Neutrophil (primary cell): ENCODE results near the gene DOCK4.
"Not testable (repeated sequence)": the region's sequence is repeated elsewhere in the genome, so short reads cannot be mapped to it uniquely, and the experiment has no call there.

Experiments used
- H3K27ac ChIP-seq: fragments of 200-600 bp; sonication (generic); 2 replicates; pipeline ENCODE4 v1.5.1; 2016; ENCODE audit warnings: mild to moderate bottlenecking, moderate library complexity
- H3K27me3 ChIP-seq: fragments of 200-600 bp; sonication (generic); 2 replicates; pipeline ENCODE4 v1.6.0; 2016; ENCODE audit warnings: mild to moderate bottlenecking
- H3K36me3 ChIP-seq: fragments of 200-600 bp; sonication (generic); 2 replicates; pipeline ENCODE4 v1.5.1; 2017
- H3K4me1 ChIP-seq, 2 experiments: fragments of 200-600 bp in 1 of 2; sonication (generic) in 1 of 2; 1 replicate in 1 of 2; 2 replicates in 1 of 2; pipeline versions ENCODE4 v1.5.1 to v1.6.1; 2013 to 2016; ENCODE audit warnings: low read depth in 1 of 2, low read length in 1 of 2, mild to moderate bottlenecking in 1 of 2, moderate library complexity in 1 of 2; ENCODE audit not compliant: control insufficient read depth in 1 of 2, insufficient read depth in 1 of 2
- H3K4me3 ChIP-seq, 2 experiments: fragments of 200-600 bp in 1 of 2; sonication (generic) in 1 of 2; 1 replicate in 1 of 2; 2 replicates in 1 of 2; pipeline ENCODE4 v1.5.1; 2013 to 2016; ENCODE audit warnings: low read depth in 1 of 2, low read length in 1 of 2, mild to moderate bottlenecking in 1 of 2, moderate library complexity in 1 of 2
- H3K9me3 ChIP-seq: fragments of 200-600 bp; sonication (generic); 2 replicates; pipeline ENCODE4 v1.5.1; 2016
- CTCF ChIP-seq: fragments of 200-600 bp; sonication (generic); IDR thresholded peaks from 2 replicates; pipeline ENCODE4 v1.5.1; 2016; ENCODE audit warnings: antibody characterized with exemption

The DOCK4 gene

GRCh38 chr7:112130729-112131410, 75.3 kb downstream of the DOCK4 start:
- no peak for TF ChIP-seq CTCF
- Histone ChIP-seq H3K4me1 (no peaks in the 10 kb centered on the region), H3K9me3 (no peaks in the 10 kb centered on the region), H3K27ac (no peak overlapping the region), H3K27me3 (no peaks in the 10 kb centered on the region), H3K4me3 (no peak overlapping the region), H3K36me3 (no peaks in the 10 kb centered on the region)

- TF ChIP-seq CTCF = no peak
These were observed 76.4 kb downstream of the DOCK4 start for GRCh38 chr7:112129655-112130323.

GRCh38 chr7:112128461-112129425, 77.5 kb downstream of the DOCK4 start:
- H3K4me3 ChIP-seq, H3K4me1 ChIP-seq, H3K9me3 ChIP-seq, H3K27me3 ChIP-seq, H3K27ac ChIP-seq, H3K36me3 ChIP-seq: not testable (repeated sequence)

More at GRCh38 chr7:112129655-112130323, 76.4 kb downstream of the DOCK4 start:
- H3K27me3 ChIP-seq = no peaks in the 10 kb centered on the region
- no peak overlapping the region for H3K4me3 ChIP-seq
- no peaks in the 10 kb centered on the region for H3K4me1 ChIP-seq
- H3K27ac ChIP-seq = no peak overlapping the region
- no peaks in the 10 kb centered on the region for H3K9me3 ChIP-seq
- H3K36me3 ChIP-seq = no peaks in the 10 kb centered on the region

GRCh38 chr7:112128041-112128440, 78.2 kb downstream of the DOCK4 start:
- H3K4me1 ChIP-seq, H3K36me3 ChIP-seq, H3K9me3 ChIP-seq, H3K4me3 ChIP-seq, H3K27ac ChIP-seq, H3K27me3 ChIP-seq: not testable (repeated sequence)

- no peak for TF ChIP-seq CTCF
- H3K9me3 ChIP-seq = no peaks in the 10 kb centered on the region
- H3K4me3 ChIP-seq = no peak overlapping the region
- no peaks in the 10 kb centered on the region for H3K4me1 ChIP-seq
- no peaks in the 10 kb centered on the region for H3K36me3 ChIP-seq
- H3K27ac ChIP-seq = no peak overlapping the region
- H3K27me3 ChIP-seq = no peaks in the 10 kb centered on the region
These were observed 80.9 kb downstream of the DOCK4 start for GRCh38 chr7:112125250-112125649.

GRCh38 chr7:112124061-112124766, 82.0 kb downstream of the DOCK4 start:
- Histone ChIP-seq H3K9me3 (no peaks in the 10 kb centered on the region), H3K4me3 (no peak overlapping the region), H3K4me1 (no peaks in the 10 kb centered on the region), H3K36me3 (no peaks in the 10 kb centered on the region), H3K27me3 (no peaks in the 10 kb centered on the region), H3K27ac (peak overlapping the region; percentile 27)
- no peak for TF ChIP-seq CTCF
